GM12878 (cell line): ENCODE results near the gene C3. TPM values are rescaled to one million over a fixed set of nuclear protein-coding genes. Genes with fewer than 3 reads are reported as not detected.

ENCODE experiments used
- GATAD2B ChIP-seq: fragments of 450-650 bp; conservative IDR thresholded peaks from 2 replicates; pipeline ENCODE4 v1.6.1; 2017; ENCODE audit warnings: low read depth, mild to moderate bottlenecking, moderate library complexity
- IKZF1 ChIP-seq: fragments of 450-650 bp; conservative IDR thresholded peaks from 2 replicates; pipeline ENCODE4 v1.6.1; 2017; ENCODE audit warnings: antibody characterized with exemption, mild to moderate bottlenecking
- JUNB ChIP-seq: IDR thresholded peaks from 2 replicates; pipeline ENCODE4 v1.6.1; 2016; ENCODE audit warnings: antibody characterized with exemption, mild to moderate bottlenecking
- MXI1 ChIP-seq: fragments of 150-350 bp; IDR thresholded peaks from 2 replicates; pipeline ENCODE4 v1.6.1; 2011; ENCODE audit warnings: low read depth, mild to moderate bottlenecking, inconsistent platforms, low read length, improper control_type of control experiment
- NFIC ChIP-seq: IDR thresholded peaks from 2 replicates; pipeline ENCODE4 v1.6.1; 2012; ENCODE audit warnings: low read depth, mild to moderate bottlenecking, inconsistent platforms, low read length, moderate library complexity
- NR2F1 ChIP-seq: fragments of 450-650 bp; conservative IDR thresholded peaks from 2 replicates; pipeline ENCODE4 v1.6.1; 2017; ENCODE audit warnings: mild to moderate bottlenecking
- POLR2AphosphoS2 ChIP-seq: IDR thresholded peaks from 2 replicates; pipeline ENCODE4 v1.6.1; 2011; ENCODE audit warnings: low read depth, mild to moderate bottlenecking, low read length, improper control_type of control experiment, moderate library complexity
- POU2F2 ChIP-seq: IDR thresholded peaks from 3 replicates; pipeline ENCODE4 v1.6.1; 2011; ENCODE audit warnings: low read depth, mild to moderate bottlenecking, low read length, borderline replicate concordance
- RCOR1 ChIP-seq: conservative IDR thresholded peaks from 2 replicates; pipeline ENCODE4 v1.6.1; 2012; ENCODE audit warnings: low read depth, low read length, improper control_type of control experiment
- SREBF2 ChIP-seq: IDR thresholded peaks from 2 replicates; pipeline ENCODE4 v1.6.1; 2012; ENCODE audit warnings: mild to moderate bottlenecking, low read length
- polyA plus RNA-seq, 11 experiments: library from polyadenylated mRNA; depleted of rRNA in 4 of 11; unstranded in 6 of 11; stranded (reverse) in 5 of 11; fragments of >200 nt; fragmentation: Nextera tagmentation in 4 of 11; fragmentation: Illumina TruSeq in 1 of 11; extraction: Ambion mirVana in 4 of 11; extraction: Trizol in 1 of 11; gene quantifications; 1 replicate in 1 of 11; 2 replicates in 10 of 11; pipeline versions ENCODE4 v1.2.1 to v1.2.3, GENCODE V29; 2011 to 2016; ENCODE audit warnings: inconsistent platforms in 2 of 11, missing spikeins in 2 of 11, low read depth in 1 of 11
- total RNA-seq, 4 experiments: library from RNA; depleted of rRNA in 3 of 4; stranded (reverse); fragments of >200 nt in 3 of 4; fragmentation: Illumina TruSeq in 1 of 4; extraction: Trizol in 1 of 4; gene quantifications; 2 replicates each; pipeline versions ENCODE4 v1.2.1 to v1.2.3, GENCODE V29; 2013 to 2021
- TF ChIP-seq, protein P1 (sequence below): fragments of 450-650 bp; conservative IDR thresholded peaks from 2 replicates; pipeline ENCODE4 v1.6.1; 2017; ENCODE audit warnings: mild to moderate bottlenecking, moderate library complexity
- TF ChIP-seq, protein P2 (sequence below): fragments of 450-650 bp; formaldehyde crosslinking; IDR thresholded peaks from 2 replicates; pipeline ENCODE4 v1.5.0; 2022; ENCODE audit warnings: mild to moderate bottlenecking, missing genetic modification characterization
- TF ChIP-seq, protein P3 (sequence below): fragments of 450-650 bp; IDR thresholded peaks from 2 replicates; pipeline ENCODE4 v1.6.1; 2017; ENCODE audit warnings: mild to moderate bottlenecking, low read depth, inconsistent platforms; ENCODE audit not compliant: poor library complexity, severe bottlenecking
- TF ChIP-seq, protein P4 (sequence below): fragments of 450-650 bp; formaldehyde crosslinking; IDR thresholded peaks from 2 replicates; pipeline ENCODE4 v1.4.0; 2020; ENCODE audit warnings: mild to moderate bottlenecking, moderate library complexity
- TF ChIP-seq, protein P5 (sequence below): fragments of 450-650 bp; IDR thresholded peaks from 2 replicates; pipeline ENCODE4 v1.6.1; 2017; ENCODE audit warnings: antibody characterized with exemption, mild to moderate bottlenecking, moderate library complexity

The C3 gene
- total and polyA plus RNA-seq, 10 of the 15 experiments (the other 5 are each of a cell fraction or from before 2014, with no cell fraction given): 0.20 to 6.7 (median 0.72) TPM

DNA sequence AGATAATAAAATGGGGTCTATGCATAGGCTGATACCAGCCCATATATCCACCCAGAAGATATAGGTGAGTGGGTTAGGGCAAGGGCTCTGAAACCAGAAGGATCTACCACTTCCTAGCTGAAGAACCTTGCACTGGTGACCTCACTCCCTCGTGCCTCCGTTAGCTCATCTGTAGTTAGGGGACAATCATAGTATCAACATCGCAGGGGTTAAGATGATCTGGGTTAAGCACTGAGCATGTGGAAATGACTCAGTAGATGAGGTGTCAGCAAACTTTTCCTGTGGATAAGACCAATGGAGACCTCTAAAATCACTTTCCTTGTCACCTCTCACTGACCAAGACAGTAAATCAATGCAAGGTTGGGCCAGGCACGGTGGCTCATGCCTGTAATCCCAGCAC is 81.0 kb downstream of the C3 start (continued):
- TF ChIP-seq, protein P1, sequence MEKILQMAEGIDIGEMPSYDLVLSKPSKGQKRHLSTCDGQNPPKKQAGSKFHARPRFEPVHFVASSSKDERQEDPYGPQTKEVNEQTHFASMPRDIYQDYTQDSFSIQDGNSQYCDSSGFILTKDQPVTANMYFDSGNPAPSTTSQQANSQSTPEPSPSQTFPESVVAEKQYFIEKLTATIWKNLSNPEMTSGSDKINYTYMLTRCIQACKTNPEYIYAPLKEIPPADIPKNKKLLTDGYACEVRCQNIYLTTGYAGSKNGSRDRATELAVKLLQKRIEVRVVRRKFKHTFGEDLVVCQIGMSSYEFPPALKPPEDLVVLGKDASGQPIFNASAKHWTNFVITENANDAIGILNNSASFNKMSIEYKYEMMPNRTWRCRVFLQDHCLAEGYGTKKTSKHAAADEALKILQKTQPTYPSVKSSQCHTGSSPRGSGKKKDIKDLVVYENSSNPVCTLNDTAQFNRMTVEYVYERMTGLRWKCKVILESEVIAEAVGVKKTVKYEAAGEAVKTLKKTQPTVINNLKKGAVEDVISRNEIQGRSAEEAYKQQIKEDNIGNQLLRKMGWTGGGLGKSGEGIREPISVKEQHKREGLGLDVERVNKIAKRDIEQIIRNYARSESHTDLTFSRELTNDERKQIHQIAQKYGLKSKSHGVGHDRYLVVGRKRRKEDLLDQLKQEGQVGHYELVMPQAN: no peak
- TF ChIP-seq, protein P2, sequence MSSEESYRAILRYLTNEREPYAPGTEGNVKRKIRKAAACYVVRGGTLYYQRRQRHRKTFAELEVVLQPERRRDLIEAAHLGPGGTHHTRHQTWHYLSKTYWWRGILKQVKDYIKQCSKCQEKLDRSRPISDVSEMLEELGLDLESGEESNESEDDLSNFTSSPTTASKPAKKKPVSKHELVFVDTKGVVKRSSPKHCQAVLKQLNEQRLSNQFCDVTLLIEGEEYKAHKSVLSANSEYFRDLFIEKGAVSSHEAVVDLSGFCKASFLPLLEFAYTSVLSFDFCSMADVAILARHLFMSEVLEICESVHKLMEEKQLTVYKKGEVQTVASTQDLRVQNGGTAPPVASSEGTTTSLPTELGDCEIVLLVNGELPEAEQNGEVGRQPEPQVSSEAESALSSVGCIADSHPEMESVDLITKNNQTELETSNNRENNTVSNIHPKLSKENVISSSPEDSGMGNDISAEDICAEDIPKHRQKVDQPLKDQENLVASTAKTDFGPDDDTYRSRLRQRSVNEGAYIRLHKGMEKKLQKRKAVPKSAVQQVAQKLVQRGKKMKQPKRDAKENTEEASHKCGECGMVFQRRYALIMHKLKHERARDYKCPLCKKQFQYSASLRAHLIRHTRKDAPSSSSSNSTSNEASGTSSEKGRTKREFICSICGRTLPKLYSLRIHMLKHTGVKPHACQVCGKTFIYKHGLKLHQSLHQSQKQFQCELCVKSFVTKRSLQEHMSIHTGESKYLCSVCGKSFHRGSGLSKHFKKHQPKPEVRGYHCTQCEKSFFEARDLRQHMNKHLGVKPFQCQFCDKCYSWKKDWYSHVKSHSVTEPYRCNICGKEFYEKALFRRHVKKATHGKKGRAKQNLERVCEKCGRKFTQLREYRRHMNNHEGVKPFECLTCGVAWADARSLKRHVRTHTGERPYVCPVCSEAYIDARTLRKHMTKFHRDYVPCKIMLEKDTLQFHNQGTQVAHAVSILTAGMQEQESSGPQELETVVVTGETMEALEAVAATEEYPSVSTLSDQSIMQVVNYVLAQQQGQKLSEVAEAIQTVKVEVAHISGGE (CRISPR knock-in tag): no peak
- TF ChIP-seq POLR2AphosphoS2 (no peak), POU2F2 (no peak), RCOR1 (no peak), MXI1 (no peak), JUNB (peak; percentile 45), NFIC (no peak; the same call in 1 of the 2 replicates), GATAD2B (no peak), SREBF2 (no peak), NR2F1 (no peak), IKZF1 (peak; percentile 18; the same call in 1 of the 2 replicates)
- TF ChIP-seq, protein P3, sequence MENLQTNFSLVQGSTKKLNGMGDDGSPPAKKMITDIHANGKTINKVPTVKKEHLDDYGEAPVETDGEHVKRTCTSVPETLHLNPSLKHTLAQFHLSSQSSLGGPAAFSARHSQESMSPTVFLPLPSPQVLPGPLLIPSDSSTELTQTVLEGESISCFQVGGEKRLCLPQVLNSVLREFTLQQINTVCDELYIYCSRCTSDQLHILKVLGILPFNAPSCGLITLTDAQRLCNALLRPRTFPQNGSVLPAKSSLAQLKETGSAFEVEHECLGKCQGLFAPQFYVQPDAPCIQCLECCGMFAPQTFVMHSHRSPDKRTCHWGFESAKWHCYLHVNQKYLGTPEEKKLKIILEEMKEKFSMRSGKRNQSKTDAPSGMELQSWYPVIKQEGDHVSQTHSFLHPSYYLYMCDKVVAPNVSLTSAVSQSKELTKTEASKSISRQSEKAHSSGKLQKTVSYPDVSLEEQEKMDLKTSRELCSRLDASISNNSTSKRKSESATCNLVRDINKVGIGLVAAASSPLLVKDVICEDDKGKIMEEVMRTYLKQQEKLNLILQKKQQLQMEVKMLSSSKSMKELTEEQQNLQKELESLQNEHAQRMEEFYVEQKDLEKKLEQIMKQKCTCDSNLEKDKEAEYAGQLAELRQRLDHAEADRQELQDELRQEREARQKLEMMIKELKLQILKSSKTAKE: no peak
- TF ChIP-seq, protein P4, sequence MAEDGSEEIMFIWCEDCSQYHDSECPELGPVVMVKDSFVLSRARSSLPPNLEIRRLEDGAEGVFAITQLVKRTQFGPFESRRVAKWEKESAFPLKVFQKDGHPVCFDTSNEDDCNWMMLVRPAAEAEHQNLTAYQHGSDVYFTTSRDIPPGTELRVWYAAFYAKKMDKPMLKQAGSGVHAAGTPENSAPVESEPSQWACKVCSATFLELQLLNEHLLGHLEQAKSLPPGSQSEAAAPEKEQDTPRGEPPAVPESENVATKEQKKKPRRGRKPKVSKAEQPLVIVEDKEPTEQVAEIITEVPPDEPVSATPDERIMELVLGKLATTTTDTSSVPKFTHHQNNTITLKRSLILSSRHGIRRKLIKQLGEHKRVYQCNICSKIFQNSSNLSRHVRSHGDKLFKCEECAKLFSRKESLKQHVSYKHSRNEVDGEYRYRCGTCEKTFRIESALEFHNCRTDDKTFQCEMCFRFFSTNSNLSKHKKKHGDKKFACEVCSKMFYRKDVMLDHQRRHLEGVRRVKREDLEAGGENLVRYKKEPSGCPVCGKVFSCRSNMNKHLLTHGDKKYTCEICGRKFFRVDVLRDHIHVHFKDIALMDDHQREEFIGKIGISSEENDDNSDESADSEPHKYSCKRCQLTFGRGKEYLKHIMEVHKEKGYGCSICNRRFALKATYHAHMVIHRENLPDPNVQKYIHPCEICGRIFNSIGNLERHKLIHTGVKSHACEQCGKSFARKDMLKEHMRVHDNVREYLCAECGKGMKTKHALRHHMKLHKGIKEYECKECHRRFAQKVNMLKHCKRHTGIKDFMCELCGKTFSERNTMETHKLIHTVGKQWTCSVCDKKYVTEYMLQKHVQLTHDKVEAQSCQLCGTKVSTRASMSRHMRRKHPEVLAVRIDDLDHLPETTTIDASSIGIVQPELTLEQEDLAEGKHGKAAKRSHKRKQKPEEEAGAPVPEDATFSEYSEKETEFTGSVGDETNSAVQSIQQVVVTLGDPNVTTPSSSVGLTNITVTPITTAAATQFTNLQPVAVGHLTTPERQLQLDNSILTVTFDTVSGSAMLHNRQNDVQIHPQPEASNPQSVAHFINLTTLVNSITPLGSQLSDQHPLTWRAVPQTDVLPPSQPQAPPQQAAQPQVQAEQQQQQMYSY: no peak
- TF ChIP-seq, protein P5, sequence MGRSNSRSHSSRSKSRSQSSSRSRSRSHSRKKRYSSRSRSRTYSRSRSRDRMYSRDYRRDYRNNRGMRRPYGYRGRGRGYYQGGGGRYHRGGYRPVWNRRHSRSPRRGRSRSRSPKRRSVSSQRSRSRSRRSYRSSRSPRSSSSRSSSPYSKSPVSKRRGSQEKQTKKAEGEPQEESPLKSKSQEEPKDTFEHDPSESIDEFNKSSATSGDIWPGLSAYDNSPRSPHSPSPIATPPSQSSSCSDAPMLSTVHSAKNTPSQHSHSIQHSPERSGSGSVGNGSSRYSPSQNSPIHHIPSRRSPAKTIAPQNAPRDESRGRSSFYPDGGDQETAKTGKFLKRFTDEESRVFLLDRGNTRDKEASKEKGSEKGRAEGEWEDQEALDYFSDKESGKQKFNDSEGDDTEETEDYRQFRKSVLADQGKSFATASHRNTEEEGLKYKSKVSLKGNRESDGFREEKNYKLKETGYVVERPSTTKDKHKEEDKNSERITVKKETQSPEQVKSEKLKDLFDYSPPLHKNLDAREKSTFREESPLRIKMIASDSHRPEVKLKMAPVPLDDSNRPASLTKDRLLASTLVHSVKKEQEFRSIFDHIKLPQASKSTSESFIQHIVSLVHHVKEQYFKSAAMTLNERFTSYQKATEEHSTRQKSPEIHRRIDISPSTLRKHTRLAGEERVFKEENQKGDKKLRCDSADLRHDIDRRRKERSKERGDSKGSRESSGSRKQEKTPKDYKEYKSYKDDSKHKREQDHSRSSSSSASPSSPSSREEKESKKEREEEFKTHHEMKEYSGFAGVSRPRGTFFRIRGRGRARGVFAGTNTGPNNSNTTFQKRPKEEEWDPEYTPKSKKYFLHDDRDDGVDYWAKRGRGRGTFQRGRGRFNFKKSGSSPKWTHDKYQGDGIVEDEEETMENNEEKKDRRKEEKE: no peak
